IPS DF 4.7 (cell line): ENCODE results near the gene HMCN2.

Experiments
- DNase-seq: peaks from one replicate; pipeline ENCODE4 v3.0.0-alpha.2; 2013; ENCODE audit warnings: low spot score; ENCODE audit errors: extremely low read depth

Gene HMCN2

DNA sequence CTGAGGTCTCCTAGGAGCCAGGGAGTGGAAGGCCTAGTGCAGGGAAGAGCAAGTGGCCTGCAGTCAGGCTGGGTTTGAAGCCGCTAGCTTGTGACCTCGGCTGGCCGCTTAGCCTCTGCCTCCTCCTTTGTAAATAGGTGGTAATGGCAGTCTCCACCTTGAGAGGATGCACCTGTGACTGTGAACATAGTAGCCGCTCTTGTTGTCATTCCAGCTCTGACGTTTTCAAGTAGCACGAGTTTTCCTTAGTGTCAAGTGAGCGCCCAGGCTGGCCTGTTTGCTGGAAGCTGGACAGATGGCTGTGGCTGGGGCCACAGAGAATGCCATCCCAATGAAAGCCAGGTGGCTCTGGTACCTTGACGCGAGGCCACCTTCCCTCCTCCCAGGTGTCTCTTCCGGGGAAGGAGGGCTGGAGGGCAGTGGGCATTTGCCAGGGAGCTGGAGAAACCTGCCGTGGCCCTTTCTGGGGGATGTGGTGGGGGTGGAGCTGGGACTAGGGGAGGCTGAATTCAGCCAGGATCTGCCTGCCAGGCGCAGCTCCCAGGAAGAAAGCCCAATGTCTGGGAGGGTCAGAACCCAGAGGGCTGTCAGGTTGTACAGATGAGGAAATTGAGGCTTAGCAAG, 181.7 kb downstream of the HMCN2 start:
- no peak for DNase-seq

DNA sequence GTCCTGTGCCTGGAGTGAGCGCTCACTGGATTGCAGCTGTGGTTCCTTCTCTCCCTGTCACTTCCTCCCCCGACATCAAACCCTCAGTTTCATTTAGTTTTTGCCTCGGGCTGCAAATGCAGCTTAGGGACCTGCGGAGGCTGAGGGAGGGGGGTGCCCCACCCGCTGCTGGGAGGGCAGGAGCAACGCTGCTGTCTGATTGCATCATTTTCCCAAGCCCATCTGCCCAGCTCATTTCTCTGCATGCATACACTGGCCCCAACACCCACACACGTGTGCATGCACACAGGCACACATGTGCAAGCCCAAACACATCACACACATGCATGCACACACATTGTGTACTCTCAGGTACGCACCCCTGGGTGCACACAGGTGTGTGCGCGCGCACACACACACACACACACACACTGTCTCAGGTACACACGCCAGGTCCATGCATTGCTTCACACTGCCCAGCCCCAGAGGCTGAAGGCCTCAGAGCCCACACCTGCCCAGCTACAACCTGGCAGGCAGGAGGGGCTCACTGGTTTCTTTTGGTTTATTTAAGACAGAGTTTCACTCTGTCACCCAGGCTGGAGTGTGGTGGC, 182.6 kb downstream of the HMCN2 start:
- no peak for DNase-seq

DNA sequence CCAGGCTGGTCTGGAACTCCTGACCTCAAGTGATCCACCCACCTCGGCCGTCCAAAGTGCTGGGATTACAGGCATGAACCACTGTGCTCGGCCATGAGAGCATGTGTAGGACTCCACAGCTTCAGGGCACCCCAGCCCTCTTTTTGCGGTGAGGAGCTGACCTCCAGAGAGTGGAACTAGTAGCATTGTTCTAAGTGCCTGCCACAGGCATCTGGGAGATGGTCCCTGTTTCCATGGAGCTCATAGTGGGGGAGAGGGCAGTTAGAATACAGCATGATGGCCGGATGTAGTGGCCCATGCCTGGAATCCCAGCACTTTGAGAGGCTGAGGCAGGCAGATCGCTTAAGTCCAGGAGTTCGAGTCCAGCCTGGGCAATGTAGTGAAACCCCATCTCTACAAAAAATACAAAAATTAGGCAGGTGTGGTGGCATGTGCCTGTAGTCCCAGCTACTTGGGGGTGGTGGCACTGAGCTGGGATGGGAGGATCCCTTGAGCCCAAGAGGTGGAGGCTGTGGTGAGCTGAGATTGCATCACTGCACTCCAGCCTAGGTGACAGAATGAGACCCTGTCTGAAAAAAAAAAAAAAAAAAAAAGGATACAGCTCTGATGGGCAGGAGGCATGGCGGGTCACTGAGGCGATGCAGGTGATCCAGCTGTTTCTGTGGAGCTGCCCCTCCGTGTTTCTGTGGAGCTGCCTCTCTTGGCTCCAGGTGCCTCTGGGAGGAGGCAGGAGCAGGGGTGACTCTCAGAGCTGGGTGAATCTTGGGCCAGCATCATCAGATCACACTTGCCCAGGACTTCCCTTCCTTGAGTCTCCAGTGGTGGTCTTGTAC, 183.4 kb downstream of the HMCN2 start:
- DNase-seq = no peak

DNA sequence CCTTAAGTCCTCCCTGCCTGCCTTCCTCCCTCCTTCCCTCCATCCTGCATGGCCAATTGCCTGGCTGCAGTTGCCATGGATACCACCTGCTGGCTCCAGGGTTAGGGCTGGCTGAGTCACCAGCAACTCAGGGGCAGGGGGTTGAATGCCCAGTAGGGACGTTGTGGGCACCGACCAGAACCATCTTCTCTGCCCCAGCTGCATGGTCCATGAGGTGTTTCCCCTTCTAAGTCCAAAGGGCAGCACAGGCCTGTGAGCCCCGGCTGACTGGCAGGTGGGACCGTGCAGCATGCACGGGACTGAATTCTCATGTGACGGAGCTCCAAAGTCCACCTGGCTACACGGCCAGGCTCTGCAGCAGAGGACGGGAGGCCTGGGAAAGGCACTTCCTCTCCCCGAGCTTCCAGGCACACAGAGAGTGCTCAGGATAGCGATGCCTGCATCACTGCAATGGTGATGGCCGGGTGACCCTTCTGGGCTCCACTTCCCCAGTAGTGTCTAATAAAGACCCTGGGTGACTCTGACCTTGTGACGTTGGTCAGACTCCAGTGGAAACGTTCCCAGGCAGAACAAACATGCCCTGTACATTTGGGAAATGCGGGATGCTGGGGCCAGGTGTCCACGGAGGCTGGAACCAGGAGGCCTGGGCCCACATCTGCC, 184.9 kb downstream of the HMCN2 start:
- no peak for DNase-seq

DNA sequence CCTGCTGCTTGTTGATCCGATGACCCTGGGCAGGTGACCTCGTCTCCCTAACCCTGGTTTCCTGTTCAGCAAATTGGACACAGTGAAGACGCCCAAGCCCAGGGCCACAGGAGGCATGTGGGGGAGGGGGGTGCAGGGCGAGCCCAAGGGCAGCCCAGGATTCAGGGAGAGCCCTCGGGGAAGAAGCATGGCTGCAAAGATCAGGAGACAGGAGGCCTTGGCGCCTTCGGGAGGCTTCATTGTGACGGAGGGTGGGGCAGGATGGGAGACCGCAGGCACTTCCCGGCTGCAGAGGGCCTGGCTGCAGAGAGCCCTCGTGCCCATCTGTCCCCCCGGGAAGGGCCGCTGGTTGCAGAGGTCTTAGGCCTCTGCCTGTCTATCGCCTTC, 185.4 kb downstream of the HMCN2 start:
- DNase-seq = no peak

DNA sequence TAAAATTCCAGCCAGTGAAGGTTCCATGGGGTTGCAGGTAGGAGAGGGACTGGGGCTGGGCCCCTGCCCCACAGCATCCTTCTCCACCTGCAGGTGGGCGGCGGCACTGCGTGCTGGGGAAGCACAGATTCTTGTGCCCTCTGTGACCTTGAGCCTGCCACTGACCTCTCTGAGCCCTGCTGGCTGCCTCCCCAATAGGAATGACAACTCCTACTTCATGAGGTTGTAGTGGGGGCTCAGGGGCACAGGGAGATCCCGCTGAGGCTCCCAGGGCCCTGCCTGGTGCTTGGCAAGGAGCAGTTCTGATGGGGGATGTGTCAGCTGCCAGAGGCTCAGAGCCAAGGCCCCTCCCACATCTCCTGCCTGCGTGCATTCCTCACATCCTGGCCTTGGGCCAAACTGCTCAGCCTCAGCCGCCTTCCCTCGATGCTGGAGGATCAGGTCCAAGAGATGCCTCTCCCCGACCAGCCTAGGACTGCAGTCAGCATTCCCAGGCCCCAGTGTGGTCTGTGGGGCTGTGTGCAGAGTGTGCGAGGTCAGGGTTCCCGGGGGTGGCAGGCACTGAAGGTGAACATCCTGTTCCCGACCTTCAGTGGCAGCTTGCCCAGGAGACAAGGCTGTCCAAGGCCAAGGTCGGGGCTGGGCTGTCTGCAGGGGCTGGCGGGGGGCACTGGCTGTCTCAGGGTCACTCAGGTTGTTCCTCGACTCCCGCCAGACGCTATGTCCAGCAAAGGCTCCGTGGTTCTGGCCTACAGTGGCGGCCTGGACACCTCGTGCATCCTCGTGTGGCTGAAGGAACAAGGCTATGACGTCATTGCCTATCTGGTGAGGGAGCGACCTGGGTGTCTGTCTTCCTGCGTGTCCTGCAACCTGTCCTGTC, 186.2 kb downstream of the HMCN2 start:
- no peak for DNase-seq

DNA sequence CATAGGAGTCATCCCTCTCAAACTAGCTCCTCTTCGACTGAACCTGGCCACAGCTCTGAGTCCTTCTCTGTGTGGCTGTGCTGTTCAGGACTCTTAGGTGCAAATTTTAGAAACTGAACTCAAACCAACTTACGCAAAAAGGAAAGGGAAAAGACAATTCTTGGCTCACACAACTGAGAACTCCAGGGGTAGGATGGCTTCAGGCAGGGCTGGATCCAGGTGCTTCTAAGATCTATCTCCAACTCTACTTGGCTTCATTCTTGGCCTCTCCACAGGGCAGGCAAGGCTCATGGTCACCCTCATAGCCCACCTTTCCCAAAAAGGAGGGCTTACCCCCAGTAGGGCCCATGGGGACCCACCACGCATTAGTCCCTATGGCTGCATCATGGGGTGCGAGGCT, 187.3 kb downstream of the HMCN2 start:
- DNase-seq = no peak

DNA sequence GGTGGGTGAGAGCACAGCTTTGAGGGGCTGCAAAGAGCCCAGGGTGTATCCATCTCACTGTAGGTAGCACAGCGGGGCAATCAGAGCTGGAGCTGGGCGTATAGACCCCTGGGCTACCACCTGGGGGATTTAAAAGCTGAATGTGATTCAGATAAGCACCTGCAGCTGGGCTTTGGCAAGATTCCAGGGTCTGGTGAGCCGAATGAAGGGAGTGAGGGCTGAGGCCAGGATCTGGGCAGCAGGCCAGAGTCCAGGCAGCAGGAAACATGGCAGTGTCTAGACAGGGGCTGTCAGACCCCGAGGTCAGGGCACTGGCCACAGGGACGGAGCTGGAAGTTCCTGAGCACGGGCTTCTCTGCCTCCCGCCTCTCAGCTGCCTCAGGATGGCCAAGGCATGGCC, 187.9 kb downstream of the HMCN2 start:
- DNase-seq = no peak

DNA sequence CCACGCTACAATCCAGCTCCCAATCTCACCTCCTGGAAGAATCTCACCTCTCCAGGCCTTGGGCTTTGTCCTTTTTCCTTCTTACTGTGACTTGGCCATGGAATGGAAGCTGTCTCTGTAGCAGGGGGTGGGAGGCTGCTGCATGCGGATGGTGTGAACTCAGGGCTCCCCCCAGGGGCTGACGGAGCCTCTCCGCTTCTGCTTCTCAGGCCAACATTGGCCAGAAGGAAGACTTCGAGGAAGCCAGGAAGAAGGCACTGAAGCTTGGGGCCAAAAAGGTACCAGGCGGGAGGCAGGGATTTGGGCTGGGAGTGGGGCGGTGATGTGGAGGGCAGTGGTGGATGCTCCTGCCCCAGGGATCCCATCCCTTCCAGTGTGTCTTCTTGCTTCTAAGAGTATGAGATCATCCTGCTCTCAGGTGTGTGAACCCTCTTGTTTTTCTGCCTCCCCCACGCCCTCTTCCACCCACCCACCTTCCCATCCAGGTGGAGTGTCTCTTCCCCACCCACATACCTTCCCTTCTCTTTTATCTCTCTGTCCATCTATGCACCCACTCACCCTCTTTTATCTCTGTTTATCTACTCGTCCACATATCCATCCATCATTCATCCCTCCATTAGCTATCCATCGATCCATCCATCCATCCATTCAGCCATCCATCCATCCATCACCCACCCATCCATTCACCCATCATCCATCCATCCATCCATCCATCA, 188.7 kb downstream of the HMCN2 start:
- no peak for DNase-seq

DNA sequence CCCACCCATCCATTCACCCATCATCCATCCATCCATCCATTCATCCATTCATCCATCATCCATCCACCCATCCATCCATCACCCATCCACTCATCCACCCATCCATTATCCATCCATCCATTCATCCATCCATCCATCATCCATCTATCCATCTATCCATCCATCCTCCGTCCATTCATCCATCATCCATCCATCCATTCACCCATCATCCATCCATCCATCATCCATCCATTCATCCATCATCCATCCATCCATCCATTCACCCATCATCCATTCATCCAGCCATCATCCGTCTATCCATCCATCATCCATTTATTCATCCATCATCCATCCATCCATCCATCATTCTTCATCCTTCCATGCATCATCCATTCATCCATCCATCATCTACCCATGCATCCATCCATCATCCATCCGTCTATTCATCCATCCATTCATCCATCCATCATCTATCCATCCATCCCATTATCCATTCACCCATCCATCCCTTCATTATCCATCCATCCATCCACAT, 189.3 kb downstream of the HMCN2 start:
- DNase-seq = no peak

DNA sequence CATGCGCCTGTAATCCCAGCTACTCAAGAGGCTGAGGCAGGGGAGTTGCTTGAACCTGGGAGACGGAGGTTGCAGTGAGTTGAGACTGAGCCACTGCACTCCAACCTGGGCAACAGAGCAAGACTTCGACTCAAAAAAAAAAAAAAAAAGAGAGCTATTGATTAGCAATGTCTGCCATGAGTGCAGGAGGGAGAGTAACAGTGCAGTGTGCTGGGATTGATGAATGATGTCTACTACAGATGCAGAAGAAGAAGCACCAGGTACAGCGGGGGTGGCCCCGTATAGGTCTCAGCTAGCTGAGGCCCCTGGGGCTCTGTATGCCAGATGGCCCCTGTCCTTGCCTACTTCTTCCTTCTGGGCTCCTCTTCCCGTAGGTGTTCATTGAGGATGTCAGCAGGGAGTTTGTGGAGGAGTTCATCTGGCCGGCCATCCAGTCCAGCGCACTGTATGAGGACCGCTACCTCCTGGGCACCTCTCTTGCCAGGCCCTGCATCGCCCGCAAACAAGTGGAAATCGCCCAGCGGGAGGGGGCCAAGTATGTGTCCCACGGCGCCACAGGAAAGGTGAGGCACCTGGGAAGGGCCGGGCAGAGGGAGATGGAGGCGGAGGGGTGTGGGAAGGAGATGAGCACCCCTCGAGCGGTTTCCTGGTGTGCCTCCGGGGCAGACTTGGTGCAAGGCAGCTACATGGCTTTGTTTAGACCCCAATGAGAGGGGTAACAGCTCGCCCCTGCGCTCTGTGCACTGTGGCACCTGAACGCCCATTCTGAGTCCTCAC, 192.7 kb downstream of the HMCN2 start:
- no peak for DNase-seq

DNA sequence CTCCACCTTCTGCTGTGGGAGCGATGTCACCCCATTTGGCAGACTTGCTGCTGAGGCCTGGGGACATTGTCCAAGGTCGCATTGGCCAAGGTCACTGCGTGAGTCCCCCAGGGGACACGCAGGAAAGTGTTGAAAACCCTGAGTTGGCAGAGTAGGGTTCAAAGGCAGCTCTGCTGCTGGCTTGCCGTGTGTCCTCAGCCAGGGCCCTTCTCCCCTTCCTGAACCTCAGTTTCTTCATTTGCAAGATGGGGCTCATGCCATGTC, 193.2 kb downstream of the HMCN2 start:
- no peak for DNase-seq

DNA sequence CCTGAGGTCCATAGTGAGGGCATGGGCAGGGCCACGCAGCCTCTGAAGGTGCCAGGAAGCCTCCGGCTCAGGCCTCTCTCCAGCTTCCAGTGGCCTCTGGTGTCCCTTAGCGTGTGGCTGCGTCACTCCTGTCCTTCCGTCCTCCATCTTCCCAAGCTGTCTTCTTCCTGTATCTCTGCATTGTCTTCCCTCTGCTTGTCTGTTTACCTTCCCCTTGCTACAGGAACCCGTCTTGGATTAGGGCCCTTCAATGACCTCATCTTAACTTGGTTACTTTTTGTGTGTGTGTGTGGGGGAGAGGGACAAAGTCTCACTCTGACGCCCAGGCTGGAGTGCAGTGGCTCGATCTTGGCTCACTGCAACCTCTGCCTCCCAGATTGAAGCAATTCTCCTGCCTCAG, 193.6 kb downstream of the HMCN2 start:
- no peak for DNase-seq

DNA sequence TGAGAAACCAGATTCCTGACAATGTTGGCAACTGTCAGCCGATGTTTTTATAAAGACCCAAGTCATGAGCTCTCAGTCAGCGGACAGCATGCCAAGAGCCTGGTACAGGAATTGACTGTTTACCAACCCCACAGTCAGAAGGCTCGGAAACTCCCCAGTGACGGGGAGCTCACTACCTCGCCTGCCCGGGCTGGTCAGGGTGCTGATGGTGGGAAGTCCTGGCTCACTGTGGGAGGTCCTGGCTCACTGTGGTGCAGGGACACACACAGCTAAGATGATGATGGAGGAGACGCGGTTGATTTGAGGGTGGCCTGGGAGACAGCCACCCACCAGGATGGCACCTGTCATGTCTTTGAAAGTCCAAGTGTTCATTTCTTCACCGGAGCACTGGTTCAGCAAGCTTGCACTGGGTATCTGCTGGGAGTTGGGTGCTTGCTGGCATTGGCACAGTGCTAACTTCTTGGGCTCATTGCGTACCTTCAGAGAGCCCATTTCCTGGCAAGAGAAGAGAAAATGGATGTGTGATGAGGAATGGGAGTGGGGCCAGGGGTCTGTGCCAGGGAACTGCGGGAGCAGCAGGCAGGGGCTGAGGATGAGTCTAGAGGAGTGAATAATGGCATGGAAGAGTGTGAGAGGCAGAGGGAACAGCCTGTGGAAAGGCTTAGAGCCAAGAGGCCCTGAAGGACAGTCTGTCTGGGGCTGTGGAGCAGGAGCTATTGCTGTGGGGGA, 194.5 kb downstream of the HMCN2 start:
- DNase-seq = no peak

DNA sequence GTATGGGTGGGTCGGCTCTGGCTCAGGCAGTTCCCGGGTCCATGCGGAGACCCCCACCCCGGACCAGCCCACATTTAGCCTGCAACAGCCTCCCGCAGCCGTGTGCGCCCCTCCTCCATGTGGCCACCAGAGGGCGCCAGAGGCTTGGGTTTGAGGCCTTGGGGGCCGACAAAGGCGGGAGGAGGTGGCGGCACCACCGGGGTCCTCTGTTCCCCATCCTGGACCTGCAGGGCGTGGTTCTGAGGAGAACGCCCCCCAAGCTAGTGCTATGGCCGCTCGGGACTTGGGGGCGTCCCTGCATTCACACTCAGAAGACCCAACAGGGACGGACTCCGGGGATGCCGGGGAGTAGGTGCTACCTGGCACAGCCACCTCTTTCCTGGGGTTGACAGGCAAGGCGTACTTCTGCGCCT, 195.7 kb downstream of the HMCN2 start:
- no peak for DNase-seq

DNA sequence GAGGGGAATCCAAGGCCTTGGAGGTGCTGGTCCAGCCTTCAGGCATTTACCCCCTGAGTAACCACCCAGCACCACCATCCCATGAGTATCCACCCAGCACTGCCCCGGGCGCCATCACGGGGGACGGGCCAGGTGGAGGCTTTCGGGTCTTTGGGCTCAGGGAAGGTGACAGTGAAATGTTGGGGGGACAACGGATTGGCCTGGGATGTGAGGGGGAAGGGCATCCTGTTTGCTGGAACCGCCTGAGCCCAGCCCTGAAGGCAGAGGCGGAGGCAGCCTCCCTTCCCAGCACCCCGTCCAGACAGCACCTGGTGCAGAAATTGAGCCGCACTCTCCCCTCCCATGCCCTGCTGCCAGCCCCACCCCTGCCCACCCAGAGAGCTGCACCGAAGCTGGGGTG, 196.2 kb downstream of the HMCN2 start:
- DNase-seq = no peak

DNA sequence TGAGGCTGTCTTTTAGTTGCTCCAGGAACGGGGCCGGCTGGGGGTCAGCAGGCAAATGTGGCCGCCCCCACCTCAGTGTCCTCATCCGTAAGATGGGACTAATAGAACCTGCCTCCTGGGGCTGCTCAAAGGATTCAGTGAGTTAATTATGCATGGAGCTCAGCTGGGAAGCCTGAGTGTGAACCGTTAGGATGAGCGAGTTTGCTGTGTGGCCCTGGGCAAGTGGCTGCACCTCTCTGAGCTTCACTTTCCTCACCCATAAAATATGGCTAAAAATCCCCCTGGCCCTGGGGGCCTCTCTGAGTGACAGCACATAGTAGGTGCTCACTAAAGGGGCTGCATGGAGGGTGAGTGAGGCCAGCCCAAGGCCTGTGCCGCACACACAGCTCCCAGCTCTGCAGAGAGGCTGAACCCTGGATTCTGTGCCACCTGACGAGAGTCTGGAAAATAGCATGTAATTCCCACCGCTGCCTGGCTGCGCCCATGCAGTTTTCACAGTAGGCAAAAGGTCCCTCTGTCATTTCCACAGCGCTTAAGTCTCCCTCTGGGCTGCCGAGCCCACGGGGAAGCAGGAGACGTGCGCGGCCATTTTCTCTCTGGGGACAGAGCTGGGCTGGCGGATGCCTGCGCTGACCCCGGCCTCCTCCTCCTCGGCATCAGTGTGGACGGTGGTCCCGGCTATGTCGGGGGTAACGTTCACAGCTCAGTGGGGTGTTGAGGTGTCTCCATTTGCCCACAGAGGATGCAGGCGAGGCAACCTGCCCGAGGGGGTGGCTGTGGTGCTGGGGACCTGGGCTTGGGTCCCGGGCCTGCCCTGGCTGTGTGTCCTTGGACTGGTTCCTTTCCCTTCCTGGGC, 197.4 kb downstream of the HMCN2 start:
- no peak for DNase-seq
